NOMO-1 (cell line): ENCODE data around the gene ASCC3.

Source experiments
- DNase-seq, 2 experiments: peaks; one replicate each; lab custom pipeline; 2025; ENCODE audit not compliant: unreplicated experiment in 2 of 2; lab: John Stamatoyannopoulos, UW

ASCC3 gene

DNA sequence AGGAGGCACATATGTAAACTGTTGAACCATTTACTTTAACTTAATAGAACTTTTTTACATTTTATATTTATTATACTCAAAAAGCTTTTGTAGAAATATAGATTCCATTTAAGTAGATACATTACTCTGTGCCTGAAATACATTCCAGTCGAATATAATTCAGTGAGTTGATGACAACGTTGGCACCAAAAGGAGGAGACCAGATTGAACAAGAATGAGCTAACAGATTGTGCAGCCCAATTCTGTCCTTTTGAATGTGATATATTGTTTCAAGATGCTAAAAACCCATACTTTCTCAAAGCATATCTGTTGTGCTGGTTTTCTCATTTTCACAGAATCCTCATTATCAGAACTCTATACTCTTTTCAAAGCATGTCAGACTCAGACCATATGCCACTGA, 269.0 kb downstream of the ASCC3 start:
- no peak for DNase-seq

DNA sequence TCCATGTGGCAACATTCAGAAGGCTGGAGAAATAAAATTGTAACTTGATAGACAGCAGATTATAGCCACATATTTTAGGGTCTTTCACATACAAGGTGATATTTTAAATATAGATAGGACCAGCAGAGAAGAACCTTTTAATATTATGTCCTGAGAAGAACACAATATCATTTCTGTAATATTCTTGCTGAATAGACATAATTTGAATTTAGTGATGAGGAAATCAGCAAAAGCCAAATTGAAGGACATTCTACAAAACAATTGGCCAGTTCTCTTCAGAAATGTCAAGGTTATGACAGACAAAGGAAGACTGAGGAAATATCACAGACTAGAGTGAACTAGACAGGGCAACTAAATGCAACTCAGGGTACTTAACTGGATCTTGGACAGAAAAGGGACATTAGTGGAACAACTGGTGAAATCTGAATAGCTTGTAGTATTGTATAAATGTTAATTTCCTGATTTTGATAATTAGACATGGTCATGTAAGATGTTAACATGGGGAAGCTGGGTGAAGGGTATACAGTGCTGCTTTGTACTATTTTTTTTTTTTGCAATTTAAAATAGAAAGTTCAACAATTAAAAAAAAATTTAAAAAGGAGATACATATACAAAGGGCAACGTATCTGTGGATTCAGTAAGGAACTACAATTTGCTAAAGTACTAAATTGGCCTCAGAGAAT, 281.9 kb downstream of the ASCC3 start:
- DNase-seq = no peak

DNA sequence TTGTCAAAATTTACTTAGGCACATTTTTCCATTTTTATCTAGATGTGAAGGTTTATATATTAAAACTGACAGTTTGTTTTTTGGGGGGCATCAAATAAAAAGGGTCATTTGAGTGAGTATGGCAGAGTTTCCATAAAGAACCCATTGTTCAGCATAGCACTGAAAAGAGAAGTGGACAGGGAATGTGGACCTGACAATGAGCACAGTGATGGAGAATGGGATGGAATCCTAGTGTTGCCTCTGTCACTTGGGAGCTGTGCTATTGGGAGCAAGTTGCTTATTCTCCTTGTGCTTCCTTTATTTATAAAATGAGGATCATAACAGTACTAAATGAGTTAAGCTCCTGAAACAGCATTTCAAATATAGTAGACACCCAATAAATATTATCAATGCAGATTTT, 285.7 kb downstream of the ASCC3 start:
- DNase-seq = no peak

DNA sequence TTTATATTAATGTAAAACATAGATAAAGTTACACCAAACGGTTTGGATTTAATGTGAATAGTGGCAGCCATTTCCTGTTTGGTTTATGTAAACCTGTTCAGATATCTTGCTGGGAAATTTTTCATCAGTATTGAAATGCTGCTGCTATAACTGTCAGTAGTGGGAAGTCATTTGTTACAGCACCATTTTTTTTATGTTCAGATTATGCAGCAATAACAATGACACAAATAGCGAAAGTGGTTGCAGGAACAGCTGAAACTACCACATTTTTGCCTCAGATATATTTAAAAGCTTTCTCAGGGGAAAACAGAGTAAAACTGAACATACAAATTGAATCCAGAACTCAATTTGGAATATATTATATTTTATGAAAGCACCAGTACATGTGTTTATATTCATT, 287.6 kb downstream of the ASCC3 start:
- peak in 1 of 2 experiments; percentile 46 for DNase-seq

DNA sequence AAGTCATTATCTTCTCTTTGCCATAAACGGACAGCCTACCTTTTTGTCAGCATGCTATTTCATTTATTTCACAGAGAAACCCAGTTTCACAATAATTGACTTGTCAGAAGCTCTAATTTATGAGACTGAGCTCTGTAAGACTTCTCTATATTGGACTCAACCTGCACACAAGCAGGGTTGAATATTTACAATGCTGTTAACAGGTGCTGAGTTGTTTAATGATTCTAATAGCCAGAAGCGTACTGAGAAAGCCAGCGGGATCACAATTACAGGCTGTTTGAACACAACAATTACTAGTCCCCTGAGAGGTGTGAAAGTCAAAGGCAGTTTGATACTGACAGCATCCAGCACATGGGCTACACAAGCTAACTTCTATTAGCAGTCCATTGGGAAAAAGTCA, 288.2 kb downstream of the ASCC3 start:
- DNase-seq = peak in 1 of 2 experiments; percentile 77

GRCh38 chr6:100577425-100577824, 303.7 kb downstream of the ASCC3 start:
- DNase-seq = no peak

DNA sequence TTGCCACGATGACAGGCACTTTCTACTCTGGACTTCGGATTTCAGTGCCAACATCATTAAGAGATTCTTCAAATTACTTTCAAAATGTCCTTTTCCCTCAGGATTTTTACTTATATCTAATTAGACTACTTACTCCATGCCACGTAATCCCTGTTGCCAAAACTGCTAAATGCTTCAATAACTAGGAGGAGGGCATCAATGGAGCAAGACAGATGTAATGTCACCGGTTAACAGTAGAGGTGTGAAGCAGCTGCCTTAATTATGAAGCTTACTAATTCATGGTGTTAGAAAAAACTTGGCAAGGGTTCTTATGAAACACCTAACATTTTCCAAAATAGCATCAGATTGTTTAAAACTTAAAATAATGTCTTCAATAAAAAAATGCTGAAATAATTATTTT, 305.2 kb downstream of the ASCC3 start:
- no peak for DNase-seq

GRCh38 chr6:100574836-100575235, 306.3 kb downstream of the ASCC3 start:
- DNase-seq = no peak

DNA sequence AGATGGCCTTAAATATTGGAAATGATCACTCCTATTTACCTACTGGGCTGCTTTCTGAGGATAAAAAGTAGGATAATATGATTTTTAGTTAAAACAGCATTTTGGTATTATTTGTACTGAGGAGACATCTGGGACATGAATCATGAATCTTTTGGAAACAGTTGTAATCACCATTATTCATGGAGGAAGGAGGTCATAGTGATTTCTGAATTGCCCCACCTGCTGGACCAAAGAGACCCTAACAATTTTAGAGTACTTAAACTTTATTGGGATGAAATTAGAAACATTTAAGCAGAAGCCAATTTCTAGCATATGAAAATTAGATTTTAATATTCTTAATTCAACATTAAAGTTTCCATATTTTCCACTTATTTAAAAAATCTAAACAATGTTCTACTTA, 308.0 kb downstream of the ASCC3 start:
- no peak for DNase-seq

DNA sequence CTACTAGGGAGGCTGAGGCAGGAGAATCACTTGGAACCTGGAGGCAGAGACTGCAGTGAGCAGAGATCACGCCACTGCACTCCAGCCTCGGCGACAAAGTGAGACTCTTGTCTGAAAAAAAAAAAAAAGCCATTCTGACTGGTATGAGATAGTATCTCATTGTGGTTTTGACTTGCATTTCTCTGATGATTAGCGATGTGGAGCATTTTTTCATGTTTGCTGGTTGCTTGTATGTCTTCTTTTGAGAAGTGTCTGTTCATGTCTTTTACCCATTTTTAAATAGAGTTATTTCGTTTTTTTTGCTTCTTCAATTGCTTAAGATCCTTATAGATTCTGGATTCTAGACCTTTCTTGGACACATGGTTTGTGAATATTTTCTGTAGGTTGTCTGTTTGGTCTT, 312.9 kb downstream of the ASCC3 start:
- DNase-seq = no peak

DNA sequence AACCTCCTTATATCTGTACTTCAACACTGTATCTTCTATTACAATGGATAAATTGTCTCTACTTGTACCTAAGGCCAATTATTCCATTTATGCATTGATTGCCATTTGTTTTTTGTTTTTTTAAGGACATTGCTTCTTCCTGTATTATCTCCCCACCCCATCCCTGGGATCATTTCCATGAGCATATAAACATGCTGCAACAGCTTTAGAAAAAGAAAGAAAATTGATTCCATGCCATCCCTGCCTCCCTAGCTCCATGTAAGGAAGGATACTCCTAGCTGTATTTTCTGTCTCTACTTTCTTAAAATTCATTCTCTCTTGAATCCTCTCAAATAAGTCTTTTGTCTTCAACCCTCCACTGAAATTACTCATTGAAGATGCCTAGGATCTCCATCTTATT, 314.6 kb downstream of the ASCC3 start:
- no peak for DNase-seq

- DNase-seq = no peak
Measured at GRCh38 chr6:100565439-100566104, 315.6 kb downstream of the ASCC3 start.

DNA sequence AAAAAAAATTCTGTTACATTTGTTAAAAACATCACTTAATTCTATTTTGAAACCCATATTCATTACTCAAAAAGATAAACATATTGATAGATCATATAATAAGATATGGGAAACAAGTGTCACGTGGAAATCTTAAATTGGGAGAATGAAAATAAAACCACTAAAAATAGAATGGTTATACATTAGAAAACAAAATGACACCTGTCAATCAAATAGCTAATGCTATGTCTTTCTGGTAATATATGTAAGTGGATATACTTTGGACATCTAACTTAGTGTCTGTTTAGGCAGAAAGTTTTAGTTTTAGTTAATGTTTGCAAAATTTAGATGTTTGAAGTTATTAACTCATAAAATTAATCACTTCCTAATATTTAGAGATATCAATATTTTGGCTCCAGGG, 321.3 kb downstream of the ASCC3 start:
- DNase-seq = no peak

GRCh38 chr6:100554228-100554627, 326.9 kb downstream of the ASCC3 start:
- DNase-seq = no peak

- DNase-seq = no peak
Measured at GRCh38 chr6:100553243-100553642, 327.9 kb downstream of the ASCC3 start.

DNA sequence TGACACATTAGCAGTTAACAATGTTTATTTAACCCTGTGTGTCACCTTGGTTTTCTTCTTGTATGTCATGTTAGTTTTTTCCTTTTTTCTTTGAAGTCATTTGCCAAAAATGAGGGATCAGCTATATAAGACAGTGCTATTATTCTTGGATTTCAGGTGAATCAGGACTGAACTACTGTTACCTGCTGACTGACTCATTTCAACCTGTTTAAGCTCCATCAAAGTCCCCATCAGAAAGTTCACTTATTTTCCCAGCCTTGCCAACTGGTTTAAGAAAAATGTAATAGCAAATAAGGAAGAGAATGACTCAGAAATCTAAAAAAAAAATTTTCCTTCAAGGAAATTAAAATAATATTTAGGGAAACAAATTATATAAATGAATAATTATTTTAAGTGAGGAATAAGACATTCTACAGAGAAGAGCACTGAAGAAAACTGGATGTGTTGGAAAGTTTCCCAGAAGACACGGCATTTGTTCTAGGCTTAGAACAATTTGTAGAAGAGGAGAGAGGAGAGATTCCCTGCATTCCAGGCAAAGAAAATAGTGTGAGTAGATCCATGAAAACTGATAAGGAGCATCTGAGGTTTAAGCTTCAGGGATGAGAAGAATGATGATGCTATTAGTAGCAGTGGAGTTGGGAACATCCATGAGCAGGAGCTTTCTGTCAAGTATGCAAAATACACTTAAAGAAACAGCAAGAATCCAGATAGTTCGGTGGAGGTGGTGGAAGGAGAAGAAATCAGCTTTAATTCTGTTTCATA, 331.5 kb downstream of the ASCC3 start:
- DNase-seq = no peak

DNA sequence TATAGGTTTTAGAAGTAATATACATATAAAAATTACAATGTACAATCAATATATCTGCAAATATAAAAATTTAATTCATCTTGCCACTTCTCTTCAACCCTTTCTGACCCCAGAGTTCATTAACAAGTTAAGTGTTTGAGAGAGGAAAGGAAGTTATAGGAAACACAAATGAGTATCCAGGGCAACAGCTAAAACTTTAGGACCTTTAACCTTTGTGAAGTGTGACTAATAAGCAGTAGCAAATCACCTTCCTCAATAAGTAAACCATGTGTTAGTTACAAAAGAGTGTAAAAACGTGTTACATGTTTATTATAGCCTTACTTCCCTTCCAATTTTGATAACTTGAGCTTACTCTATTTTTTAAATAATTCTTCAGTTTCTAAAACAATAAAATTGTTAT, 343.0 kb downstream of the ASCC3 start:
- DNase-seq = no peak

GRCh38 chr6:100518588-100518987, 362.5 kb downstream of the ASCC3 start:
- no peak for DNase-seq

- DNase-seq = no peak
Measured at GRCh38 chr6:100517633-100518032, 363.5 kb downstream of the ASCC3 start.

DNA sequence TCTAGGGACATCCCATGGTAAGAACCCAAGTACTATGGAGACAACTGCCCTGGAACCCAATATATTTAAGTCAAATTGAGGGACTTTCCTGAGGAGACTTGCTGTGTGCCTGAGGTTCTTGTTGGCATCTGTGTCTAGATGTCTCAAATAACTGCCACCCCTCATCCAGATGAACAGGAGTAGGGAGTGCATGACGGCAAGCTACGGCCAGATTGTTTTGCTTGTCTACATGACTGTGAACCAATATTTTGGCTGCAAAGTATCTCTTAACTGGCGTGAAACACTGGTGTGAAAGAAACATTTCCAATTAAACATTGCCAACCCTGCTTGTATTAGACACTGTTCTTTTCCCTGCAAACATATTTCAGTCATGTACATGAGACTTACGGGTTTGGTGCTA, 364.0 kb downstream of the ASCC3 start:
- no peak for DNase-seq

DNA sequence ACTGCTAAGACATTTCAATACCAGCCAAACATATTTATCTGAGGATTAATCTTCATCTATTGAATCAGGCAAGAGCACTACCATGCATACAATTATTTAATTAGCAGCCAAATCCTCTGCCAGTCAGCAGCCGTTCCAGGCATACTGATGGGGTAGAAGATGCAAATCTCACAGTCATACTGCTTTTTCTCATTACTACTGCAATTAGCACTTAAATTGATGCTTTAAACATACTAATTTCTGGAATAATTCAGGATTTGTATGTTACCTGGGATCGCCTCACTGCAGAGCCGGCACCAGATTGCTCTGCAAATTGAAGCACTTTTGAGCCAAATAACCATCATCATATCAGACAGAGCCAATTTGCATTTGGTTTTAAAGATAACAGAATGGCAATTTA, 366.5 kb downstream of the ASCC3 start:
- no peak for DNase-seq
